TTC549 (cell line): ENCODE measurements around the gene KCNMA1.

Experiments used
- FAIRE-seq: peaks from 2 replicates; lab custom pipeline; 2012; peaks lifted over from hg19 to GRCh38; lab: Jason Lieb, UNC

The KCNMA1 gene

DNA sequence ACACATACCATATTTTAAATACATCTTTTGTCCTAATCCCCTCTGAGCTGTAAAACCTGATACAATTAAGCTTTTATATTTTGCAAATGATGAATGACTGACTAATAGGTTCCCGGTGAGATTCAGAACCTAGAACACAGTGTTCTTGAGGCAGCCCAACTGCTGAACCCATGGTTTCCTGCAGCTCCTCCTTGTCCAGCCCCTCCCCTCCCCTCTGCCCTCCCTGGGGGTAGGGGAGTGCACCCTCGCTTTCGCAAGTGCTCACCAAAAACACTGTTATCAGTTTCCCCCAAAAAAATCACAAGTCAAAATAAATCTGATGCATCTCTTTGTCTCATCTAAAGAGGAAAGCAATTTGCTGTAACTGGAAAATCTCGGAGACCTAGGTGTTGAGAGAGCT is 602.8 kb downstream of the KCNMA1 start:
- no peak for FAIRE-seq

DNA sequence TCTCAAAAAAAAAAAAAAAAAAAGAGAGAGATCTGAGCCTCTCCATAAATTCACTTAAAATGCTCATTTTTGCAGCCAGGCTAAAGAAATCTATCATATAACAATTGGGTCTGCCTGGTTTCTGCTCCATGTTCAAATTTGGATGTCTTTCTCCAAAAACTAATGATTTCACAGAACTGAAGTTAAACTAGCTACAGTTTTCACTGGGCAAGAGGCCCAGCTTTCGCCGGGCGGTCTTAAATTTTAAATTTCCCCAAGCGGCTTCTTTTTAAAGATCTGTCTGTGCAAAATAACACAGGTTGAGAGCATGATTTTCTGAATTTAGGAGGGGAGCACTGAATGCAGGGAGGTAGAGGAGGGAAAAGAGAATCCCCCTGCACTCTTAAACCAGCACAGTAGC is 603.4 kb downstream of the KCNMA1 start:
- FAIRE-seq: no peak

DNA sequence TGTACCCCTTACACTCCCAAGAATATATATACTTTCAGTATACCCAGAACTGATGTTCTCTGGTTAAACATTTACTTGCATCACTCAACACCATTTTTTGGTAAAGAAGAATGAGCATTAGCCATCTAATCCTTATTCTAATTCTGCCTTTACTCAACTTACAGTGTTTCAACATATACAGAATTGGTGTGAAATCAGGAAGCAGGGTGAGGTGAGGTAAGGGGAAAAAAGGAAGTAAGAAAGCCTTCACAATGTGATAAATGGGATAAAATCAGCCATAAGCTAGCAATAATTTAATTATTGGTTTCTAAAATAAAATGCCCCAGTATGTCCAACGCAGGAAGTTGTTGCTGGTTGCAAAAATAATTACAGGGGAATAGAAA is 605.4 kb downstream of the KCNMA1 start:
- no peak for FAIRE-seq

DNA sequence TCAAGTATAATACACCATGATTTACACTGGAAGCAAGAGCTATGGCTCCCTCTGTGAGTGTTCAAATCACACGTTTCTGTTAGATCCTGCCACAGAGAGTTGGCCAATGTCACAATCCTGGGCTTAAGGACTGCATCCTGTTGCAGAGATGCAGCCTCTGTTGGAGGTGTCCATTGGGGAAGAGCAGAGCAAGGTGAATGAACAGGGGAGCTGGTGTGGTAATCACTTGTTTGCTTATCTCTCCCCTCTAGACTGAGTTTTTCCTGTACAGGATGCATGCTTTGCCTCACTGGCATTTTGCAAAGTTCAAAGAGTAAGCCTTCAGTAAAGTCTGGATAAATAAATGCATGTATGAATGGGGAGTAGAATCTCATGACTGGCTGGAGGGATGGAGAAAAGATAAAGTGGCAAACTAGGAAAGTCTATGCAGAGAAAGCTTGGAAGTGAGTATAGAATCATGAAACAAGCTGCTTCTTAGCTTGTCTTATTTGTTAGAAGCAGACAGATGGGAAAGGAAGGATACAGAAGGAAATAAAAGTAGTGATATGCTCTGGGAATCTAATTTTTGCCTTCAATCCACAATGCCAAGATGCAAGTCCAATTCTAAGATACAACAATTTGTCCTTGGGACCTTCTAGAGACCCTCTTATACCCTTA is 605.9 kb downstream of the KCNMA1 start:
- FAIRE-seq: no peak

DNA sequence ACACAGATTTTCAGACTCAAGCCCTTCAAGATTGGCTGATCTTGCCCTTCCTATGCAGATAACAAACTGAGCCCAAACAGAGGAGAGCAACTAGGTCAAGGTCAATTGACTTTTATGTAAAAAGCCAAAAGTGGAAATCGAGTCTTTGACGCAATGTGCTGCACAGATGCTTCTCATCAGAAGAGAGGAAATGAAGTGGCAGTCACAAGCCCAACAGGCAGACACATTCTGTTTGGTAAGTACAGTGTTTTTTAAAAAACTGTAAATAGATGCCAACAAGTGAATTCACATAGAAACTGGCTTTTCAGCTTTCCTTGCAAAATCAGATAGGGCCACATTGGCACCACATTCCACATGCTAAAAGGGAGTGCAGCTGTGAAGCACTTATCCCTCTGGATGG is 606.6 kb downstream of the KCNMA1 start:
- no peak for FAIRE-seq

DNA sequence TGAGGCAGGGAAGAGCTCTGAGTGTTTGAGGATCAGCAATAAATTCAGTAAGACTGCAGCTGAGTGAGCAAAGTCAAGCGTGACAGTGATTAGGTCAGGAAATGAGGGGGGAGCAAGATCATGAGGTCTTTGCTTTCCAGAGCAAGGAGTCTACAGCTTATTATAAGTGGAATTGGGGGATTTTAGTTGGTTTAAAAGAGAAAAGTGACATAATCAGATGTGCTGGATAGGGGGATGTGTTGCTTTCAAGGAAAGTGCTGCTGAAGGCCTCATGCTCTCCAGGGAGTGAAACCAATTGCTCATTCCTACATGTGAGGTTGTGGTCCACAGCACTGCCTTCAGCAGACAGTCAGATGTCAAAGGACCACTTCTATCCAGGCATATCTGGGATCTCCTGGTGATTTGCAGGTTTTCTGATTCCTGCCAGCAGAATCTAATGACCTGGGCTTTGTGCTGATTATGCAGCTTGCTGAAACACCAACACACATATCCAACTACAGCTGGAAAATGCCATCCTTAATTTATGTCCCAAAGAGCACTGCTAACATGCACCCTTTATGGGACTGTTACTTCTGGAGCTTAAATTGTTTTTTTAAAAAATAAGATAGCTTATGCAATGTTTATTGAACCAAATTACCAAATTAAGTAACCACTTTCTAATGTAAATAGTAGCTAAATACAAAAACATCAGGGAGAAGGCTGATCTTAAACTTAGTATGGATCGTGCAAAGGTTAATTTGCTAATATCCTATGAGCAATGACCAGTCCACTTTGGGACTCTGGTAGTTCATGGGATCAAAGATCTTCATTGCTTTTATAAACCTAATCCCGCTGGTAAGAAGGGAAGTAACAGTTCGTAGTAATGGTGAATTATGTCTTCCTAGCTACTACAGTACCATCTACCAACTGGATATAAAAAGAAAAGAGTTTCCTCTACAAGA is 607.6 kb downstream of the KCNMA1 start:
- no peak for FAIRE-seq

DNA sequence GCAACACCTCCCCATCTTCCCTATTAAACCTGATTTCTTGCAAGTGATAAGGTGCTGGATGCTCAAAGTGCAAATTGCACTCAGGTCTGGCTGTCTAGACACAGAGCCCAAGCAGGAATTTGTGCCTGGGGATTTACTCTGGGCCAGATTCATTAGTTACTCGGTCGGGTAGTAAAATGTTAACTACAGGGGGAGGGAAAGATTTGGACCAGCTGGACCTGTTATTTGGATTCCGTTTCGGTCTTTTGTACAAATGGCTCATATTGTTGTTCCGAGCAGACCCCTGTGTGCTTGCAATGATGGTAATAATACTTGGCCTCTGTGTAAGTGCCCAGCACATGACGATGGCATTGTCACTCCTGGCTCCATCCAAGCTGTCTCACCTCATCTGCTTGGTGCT is 609.6 kb downstream of the KCNMA1 start:
- no peak for FAIRE-seq

DNA sequence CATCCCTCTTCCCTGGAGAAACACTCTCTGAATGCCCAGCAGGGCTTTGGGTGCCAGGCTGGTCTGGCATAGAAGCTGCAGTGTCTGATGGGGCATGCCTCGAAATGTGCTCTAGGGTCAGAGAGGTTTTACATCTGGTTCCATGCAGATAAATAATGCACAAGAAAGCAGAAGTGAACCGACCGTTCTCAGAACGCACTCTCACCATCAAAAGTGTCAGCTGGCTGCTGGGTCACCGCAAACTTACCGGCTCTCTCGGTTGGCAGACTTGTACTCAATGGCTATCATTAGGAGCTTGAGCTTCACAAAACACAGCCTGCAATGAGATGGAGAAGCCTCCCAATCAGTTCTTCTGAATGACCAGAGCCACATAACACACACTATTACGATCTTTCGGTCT is 610.0 kb downstream of the KCNMA1 start:
- FAIRE-seq: no peak

DNA sequence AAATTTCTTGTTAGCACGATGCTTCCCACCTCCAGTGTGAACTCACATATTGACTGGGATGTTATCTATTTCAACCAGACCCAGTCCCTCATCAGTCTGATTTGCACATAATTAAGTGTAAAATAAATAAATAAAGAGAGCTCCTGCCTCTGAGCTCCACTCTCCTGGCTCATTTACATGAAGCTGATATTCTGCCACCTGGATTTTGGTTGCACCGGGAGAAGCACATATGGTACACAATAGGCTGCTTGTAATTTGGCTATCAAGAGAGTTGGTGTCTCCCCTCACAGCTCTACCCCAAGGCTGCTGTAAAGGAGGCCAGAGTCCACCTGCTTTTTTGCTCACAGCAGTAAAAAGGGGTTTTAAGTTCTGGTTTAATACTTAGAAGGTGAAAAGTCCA is 610.5 kb downstream of the KCNMA1 start:
- FAIRE-seq: no peak

DNA sequence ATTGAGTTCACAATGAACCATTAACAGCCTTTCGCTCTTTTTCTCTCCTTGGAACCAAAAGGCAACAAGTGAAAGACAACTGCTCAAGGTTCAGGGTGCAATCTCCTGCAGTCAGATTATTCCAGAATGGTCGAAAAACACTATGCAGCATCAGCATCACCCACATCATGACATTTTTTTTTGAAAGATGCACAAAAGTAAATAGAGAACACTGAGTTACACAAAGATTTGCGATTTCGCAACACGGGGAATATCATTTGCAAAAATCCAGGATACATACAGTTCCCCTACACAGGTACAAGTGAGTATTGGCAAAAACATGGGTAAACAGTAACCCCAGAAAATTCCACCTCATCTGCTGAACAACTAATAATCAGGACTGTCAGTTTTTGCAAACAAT is 611.5 kb downstream of the KCNMA1 start:
- no peak for FAIRE-seq

DNA sequence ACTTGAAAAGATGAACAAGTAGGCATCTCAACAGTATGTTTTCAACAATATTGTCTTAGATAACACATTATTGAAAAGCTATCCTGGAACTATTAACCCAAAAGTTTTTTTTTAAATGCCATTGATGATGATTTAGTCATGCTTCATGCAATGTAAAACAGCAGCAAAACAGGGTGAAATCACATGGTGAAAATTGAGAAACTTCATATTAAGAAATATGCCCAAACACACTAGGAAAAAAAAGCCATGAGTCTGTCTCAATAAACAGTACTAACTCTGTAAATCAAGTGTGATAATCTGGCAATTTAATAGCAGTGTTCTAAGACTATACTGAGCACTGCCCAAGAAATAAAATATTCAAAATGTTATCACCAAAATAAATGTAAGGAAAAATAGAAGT is 613.1 kb downstream of the KCNMA1 start:
- FAIRE-seq: no peak

DNA sequence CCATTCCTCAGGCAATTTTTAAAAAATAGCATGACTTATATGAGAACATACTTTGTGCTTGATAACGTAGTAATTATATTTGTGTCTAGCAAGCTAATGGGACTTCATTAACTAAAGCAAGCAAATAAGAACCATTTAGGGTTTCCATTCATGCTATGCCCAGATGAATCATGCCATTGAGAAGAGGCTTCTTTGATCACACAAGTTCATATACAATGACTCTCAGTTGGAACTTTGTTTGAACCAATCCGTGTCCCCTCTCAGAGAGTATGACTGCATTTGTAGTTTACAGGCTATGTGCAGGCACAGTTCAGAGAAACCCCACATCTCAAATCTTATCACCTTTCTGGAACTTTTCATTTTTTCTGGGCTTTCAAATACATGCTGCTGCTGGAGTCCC is 614.2 kb downstream of the KCNMA1 start:
- no peak for FAIRE-seq

DNA sequence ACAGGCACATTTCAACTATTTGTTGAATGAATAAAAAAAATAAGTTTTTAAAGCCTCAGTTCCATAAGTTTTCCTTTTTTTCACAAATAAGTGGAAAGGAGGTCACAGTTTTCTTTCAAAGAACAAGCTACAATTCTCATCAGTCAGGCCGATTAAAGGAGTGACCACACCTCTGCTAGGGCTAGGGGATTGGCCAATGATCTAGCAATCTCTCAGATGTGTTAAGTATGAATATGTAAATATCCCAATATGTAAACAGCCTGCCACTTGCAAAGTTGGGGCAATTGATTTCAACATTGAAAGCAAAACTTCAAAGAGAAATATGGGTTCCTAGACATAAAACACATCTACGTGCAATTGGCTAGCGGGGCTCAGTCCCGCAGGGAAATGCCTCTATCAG is 614.9 kb downstream of the KCNMA1 start:
- FAIRE-seq: no peak

DNA sequence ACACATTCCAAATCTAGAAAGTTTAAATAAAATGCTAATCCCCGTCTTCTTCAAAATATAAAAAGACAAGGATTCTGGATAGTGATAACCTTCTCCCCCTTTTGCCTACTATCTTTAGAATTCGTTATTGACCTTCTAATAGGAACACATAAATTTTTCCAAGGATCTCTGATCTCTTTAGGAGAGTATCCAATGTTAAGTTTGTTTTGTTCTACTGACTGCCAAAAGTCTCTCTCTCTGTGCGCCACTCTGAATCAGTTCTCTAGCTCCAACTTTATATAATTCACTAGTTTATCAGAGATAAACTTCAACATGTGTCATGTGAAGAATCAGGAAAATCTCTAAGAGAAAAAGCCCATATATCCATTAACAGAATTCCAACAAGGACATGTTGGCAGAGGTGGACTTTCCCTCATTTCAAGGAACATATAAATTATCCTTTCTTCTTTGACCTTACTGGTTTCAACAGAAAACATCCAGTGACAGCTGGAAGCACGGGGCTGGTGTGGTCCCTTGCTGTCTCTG is 615.6 kb downstream of the KCNMA1 start:
- no peak for FAIRE-seq

DNA sequence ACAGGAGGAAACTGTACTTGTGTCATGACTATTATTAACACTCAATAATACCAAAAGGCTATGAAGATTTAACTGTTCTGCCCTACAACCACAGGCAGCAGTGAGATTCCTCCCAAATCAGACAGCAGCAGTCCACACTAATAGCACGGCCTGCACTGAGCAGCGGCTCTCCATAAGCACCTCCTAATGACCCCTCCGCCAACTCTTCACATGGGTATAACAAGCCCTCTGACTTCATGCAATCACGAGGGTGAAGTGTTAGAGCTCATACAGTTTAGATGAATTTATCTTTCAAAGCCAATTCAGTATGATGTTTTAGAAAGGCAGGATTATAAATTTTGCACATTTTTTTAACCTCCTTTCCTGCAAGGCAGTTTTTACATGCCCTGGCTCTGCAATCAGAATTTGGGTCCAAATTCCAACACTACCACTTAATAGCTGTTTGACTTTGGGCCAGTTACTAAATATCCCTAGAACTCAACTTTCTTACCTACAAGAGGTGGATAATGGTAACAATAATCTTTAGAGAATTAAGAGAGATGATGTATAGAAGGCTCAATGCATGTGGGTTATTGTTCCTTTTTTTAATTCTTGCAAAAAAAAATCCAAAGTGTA is 617.1 kb downstream of the KCNMA1 start:
- FAIRE-seq: no peak

DNA sequence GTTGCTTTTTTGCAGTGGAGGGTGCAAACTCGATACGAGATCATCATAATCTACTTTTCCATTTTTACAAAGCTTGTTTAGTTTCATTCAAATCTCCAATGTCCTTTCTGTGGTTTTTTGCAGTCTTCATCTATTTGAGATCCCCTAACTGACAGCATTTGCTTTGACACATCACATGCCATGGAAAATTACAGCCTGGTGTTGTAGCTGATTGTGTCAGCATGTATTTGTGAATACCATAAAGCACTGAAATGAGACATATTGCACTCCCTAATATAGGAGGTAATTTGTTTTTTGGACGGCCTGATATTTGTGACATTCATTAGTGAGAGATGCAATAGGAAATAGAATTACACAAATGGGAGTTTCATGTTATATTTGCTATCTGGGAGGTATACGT is 620.8 kb downstream of the KCNMA1 start:
- no peak for FAIRE-seq

DNA sequence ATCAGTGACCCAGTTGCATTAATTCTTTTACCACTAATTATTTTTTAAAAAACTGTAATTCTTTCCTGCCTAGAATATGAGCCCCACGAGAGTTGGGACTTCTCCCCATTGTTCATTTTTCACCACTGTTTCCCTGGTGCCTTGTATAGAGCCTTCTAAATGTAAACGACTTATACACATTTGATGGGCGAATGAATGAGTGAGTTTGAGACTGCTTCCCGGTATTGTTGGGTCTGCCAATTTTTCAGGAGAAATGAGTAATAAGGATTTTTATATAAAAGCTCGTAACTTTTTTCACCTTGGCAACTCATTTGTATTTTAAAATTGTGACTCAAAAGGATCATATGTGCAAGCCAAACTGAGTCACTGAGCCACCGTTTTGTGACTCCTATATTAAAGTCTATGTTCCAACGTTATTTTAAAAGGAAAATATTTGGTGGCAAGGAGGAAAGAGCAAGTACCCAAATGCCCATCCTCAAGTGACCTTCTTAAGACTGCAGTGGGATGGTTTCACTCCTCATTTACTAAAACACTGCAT is 621.3 kb downstream of the KCNMA1 start:
- no peak for FAIRE-seq

DNA sequence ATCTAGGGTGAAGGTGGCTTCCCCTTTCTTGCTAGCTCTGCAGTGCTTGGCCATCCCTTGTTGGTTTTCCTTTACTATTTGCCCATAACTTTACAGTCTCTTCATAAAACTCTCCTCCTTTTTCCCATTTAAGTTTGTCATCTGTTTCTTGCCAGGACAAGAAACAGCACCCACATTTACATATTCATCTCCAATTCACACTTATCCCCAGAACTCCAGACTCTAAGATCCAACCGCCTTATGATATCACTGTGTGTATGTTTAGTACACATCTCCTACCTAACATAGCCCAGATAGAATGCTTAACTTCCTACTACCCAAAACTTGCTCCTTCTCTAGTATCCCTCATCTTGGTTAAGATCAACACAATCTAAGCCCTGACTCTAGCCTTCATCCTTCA is 622.2 kb downstream of the KCNMA1 start:
- FAIRE-seq: no peak

DNA sequence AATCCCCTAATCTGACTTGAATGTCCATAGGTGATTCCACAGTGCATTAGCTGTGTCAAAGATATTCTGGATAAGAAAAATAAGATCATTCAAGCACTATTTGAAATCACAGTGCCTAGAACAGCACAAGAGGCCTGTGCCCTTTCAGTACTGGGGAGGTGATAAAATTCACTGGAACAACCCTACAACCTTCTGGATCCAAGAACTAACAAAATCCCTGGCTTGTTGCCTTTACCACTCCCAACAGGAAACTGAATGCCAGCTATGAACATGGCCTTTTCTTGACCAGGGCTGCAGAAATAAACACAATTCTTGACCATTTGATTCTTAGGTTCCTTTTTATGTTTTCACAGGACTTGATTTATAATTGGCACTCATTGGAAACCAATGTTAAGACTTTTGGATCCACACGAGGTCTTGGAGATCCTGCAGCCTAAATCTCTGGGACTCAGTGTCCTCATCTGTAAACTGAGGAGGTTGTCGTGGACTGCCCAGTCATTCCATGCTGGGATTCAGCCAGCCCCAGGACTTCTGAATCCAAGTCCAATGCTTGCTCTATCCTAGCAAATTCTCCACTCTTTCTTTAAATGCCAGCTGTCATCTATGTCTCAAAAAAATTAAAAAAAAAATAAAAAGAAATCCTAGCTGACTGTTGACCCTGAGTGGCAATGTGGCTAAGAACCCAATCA is 624.7 kb downstream of the KCNMA1 start:
- FAIRE-seq: no peak

DNA sequence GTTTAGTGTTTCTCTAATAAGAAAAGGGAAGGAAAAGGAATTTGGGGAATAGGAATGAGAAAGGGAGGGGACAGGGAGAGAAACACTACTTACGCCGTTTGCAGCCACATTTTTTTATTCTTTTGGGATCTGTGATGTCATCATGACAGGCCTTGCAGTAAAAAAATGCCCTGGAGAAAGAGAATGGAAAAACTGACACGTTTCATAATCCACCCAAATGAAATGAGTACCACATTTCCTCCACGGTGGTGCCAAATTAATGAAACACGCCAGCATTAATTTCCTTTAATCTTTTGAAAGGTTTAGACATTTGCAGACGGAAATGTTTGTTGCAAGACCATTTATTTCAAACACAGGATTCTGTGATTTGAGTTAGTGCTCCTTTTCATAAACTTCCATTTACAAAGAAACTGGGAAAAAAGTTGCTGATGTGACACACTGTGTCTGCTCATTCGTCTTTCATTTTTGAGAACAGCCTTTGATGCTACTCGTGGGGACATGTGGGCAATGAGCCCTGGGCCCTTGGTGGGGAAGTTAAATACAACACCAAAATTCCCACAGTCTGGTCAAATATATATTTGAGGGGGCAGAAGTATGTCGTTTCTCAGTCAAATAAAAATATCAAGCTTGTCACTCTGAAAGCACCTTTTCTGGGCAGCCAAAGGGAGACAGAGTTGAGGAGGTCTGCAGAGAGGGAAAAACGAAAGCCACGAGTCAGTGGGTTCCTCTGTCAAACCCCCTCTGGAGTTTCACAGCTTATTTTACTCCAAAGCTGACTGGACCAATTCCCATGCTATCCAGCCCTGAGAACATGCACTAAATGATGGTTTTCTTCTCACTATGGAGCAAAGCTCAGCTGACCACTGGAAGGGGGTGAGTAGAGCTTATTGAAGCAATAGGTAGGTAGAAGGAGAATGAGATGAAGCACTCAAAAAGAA is 625.5 kb downstream of the KCNMA1 start:
- no peak for FAIRE-seq

DNA sequence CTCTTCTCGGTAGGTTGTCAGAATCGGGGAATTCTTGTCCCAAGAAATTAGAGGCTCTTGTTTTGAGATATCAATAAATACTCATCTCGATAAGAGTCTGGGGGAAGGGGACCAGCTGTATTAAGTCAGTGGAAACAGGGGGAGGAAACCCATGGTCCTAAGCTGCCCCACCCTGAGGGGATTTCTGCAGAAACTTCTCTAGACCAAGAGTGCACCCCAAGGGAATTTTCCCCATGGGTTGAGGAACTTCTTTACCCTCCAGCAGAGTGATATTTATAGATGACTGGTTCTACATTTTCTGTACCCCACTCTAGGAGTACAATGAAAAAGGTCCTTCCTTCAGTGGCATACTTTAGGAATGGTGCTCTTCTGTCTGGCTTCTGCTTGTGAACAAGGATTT is 627.2 kb downstream of the KCNMA1 start:
- FAIRE-seq: no peak
